Inferior parietal cortex (tissue), 1 donor: ENCODE data around the gene APBA2.

Experiments
- DNase-seq: peaks from one replicate; pipeline ENCODE4 v3.0.0-alpha.2; 2016; ENCODE audit errors: extremely low spot score

Gene APBA2

GRCh38 chr15:29119847-29120246 lies 234.1 kb downstream of the APBA2 start:
- DNase-seq = no peak

- no peak for DNase-seq
Observed at GRCh38 chr15:29120593-29121368, 235.0 kb downstream of the APBA2 start.

- DNase-seq = no peak
Observed at GRCh38 chr15:29121369-29121656, 235.5 kb downstream of the APBA2 start.

GRCh38 chr15:29121907-29122306 lies 236.1 kb downstream of the APBA2 start:
- no peak for DNase-seq

GRCh38 chr15:29122506-29122905 lies 236.7 kb downstream of the APBA2 start:
- DNase-seq = no peak

GRCh38 chr15:29123171-29123570 lies 237.4 kb downstream of the APBA2 start:
- no peak for DNase-seq

GRCh38 chr15:29123991-29124390 lies 238.2 kb downstream of the APBA2 start:
- DNase-seq = no peak

- no peak for DNase-seq
Observed at GRCh38 chr15:29124581-29125381, 239.0 kb downstream of the APBA2 start.

GRCh38 chr15:29125382-29126207 lies 239.8 kb downstream of the APBA2 start:
- no peak for DNase-seq

GRCh38 chr15:29126208-29126536 lies 240.4 kb downstream of the APBA2 start:
- DNase-seq = no peak

- no peak for DNase-seq
Observed at GRCh38 chr15:29126821-29127461, 241.2 kb downstream of the APBA2 start.

- DNase-seq = no peak
Observed at GRCh38 chr15:29127506-29128430, 242.0 kb downstream of the APBA2 start.

- DNase-seq = no peak
Observed at GRCh38 chr15:29128671-29129070, 242.9 kb downstream of the APBA2 start.

- no peak for DNase-seq
Observed at GRCh38 chr15:29129221-29129620, 243.4 kb downstream of the APBA2 start.

- no peak for DNase-seq
Observed at GRCh38 chr15:29129926-29130325, 244.2 kb downstream of the APBA2 start.

GRCh38 chr15:29130476-29130875 lies 244.7 kb downstream of the APBA2 start:
- no peak for DNase-seq

- DNase-seq = no peak
Observed at GRCh38 chr15:29130951-29131839, 245.4 kb downstream of the APBA2 start.

GRCh38 chr15:29131840-29132420 lies 246.2 kb downstream of the APBA2 start:
- DNase-seq = no peak

- no peak for DNase-seq
Observed at GRCh38 chr15:29132735-29133181, 247.0 kb downstream of the APBA2 start.
